ENCODE measurements around the gene HIVEP2. TPM values are rescaled to one million over a fixed set of nuclear protein-coding genes. Genes with fewer than 3 reads are reported as not detected.

Gene HIVEP2
- total RNA-seq, 1 experiment from 2014 or later: 8.2 TPM

GRCh38 chr6:142845143-142845571 is 99.8 kb downstream of the HIVEP2 start:
- DNase-seq: no peak
- no peaks in the 10 kb centered on the region for H3K36me3 ChIP-seq
- H3K4me3 ChIP-seq: peak overlapping the region; percentile 49
- peaks cover 23% of the 10 kb centered on the region for H3K4me1 ChIP-seq
- no peaks in the 10 kb centered on the region for H3K27me3 ChIP-seq
- no peaks in the 10 kb centered on the region for H3K9me3 ChIP-seq (replicated peaks)
- peak overlapping the region; percentile 74 for H3K27ac ChIP-seq

DNA sequence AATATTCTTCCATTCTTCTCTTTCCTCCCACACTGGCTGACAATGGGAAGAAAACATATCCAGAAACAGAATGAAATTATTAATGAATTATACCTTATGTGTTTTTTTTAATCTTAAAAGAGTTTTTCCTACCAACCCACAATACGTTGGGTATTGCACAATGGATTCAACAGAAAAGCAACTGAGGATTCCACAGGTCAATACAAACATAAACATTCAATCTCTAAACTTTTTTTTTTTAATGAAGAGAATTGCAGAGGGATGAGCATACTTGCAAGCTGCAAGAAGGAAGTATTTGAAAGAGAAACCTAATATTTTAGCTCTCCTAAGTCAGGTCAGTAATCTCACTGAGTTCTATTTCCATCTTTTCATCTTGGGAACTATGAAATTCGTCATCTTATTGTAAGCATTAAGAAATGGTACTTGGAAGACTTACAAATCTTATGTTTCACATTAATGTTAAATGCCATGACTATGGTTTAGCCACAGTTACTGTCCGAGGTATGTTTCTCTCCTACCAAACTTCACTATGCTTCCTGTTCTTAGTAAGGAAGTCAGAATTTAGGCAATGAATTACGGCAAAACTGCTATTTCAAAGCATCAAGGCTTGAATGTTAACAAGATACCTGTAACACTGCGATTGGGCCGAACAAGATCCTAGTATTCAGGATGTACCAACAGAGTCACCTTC is 100.8 kb downstream of the HIVEP2 start:
- Histone ChIP-seq H3K9me3 (replicated peaks) (no peaks in the 10 kb centered on the region), H3K27me3 (no peaks in the 10 kb centered on the region), H3K4me1 (peaks cover 22% of the 10 kb centered on the region), H3K4me3 (no peak overlapping the region), H3K36me3 (no peaks in the 10 kb centered on the region), H3K27ac (no peak overlapping the region)
- no peak for DNase-seq

DNA sequence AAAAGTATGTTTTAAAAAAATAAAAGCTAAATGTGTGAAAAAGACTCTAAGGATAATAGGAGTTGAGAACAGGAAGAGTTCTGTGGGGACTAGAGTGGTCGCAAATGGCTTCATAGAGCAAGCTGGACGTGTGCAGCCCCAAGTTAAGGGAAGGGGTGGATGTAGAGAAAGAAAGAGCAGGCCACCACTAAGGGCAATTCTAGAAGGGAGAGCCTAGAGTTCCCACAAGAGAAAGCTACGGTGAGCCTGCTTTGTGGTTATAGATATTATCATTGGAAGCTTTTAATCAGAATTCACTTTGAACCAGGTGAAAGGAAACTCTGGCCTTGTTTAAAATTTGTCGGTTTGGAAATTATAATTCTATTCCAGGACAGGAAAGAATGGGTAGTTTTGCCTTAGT is 101.6 kb downstream of the HIVEP2 start:
- no peak overlapping the region for H3K27ac ChIP-seq
- no peaks in the 10 kb centered on the region for H3K27me3 ChIP-seq
- H3K4me1 ChIP-seq: peaks cover 22% of the 10 kb centered on the region
- no peak overlapping the region for H3K4me3 ChIP-seq
- no peaks in the 10 kb centered on the region for H3K36me3 ChIP-seq
- no peaks in the 10 kb centered on the region for H3K9me3 ChIP-seq (replicated peaks)
- no peak for DNase-seq

DNA sequence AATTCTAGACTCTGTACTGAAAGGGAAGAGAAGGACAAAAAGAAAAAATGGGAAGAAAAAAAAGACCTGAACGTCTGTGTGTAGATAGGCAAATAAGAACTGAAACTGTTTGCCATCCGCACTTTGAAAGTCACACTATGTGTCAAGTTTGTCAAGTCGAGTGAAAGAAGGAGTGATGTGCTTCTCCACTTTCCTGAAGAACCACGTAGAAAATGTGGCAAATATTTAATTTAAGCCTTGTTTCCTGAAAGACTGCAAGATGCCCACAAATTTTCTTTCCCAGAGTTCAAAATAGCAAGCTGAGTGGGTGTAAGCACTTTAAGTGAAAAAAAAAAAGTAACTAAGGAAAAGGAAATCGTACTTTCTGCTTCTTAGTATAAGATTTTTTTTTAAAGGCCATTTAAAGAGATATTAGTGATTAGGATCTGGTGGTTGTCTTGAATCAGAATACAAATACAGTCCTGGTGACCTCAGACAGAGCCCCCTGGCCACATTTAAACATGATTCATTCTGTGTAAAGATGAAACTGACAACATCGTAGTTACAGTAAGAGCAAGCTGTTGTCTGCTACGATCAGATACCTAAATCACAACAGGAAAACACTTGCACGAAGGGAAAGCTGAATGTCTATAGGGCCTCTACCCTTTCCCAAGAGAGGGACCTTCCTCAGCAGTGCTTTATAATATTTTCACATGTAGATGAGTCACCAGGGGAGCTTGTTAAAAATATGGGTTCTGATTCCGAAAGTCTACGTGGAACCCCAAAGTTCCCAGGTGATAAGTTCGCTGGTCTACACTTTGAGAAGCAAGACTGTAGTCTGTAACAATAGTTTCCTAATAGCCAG is 102.3 kb downstream of the HIVEP2 start:
- Histone ChIP-seq H3K4me3 (no peak overlapping the region), H3K27ac (no peak overlapping the region), H3K27me3 (no peaks in the 10 kb centered on the region), H3K4me1 (peaks cover 16% of the 10 kb centered on the region), H3K9me3 (replicated peaks) (no peaks in the 10 kb centered on the region), H3K36me3 (no peaks in the 10 kb centered on the region)
- DNase-seq: no peak

DNA sequence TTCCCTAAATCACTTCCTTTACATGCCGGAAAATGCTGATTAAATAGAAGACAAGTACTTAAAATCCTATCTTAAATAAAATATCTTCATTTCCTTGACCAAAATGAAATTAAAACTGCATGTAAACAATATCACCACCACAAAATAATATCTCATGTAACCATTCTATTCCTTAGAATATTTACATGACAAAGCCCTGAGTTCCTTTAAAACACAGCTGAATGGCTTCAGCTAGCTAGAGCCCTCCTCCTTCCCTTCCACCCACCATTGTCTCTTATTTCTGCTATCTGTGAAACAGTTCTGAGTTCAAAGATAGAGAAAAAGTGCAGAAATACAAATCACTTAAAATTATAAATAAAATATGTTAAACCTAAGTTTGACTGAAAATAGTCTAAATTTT is 103.1 kb downstream of the HIVEP2 start:
- Histone ChIP-seq H3K4me1 (peaks cover 13% of the 10 kb centered on the region), H3K4me3 (no peak overlapping the region), H3K27me3 (no peaks in the 10 kb centered on the region), H3K36me3 (no peaks in the 10 kb centered on the region), H3K27ac (no peak overlapping the region), H3K9me3 (replicated peaks) (no peaks in the 10 kb centered on the region)
- DNase-seq: no peak

DNA sequence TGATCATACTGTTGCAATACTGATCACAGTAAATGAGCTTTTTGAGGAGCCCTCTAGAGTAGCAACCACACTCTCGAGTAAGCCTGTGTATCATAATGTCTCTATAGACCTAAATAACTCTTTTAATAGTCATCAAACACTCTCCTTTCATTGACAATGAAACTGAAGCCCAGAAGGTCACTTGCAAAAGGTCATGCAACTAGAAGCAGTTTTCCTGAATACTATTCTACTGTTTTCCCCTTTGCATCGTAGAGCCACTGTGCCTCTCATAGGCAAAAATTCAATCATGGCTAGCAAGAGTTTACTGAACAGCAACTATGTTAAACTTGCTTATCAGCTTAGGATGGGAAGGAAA is 105.3 kb downstream of the HIVEP2 start:
- no peaks in the 10 kb centered on the region for H3K9me3 ChIP-seq (replicated peaks)
- no peak overlapping the region for H3K4me3 ChIP-seq
- no peaks in the 10 kb centered on the region for H3K27me3 ChIP-seq
- no peak for DNase-seq
- no peak overlapping the region for H3K27ac ChIP-seq
- H3K36me3 ChIP-seq: no peaks in the 10 kb centered on the region
- peaks cover under 1% of the 10 kb centered on the region for H3K4me1 ChIP-seq

GRCh38 chr6:142838821-142839685 is 105.9 kb downstream of the HIVEP2 start:
- no peak overlapping the region for H3K4me3 ChIP-seq
- H3K4me1 ChIP-seq: no peaks in the 10 kb centered on the region
- H3K27ac ChIP-seq: no peak overlapping the region
- no peak for DNase-seq
- no peaks in the 10 kb centered on the region for H3K9me3 ChIP-seq (replicated peaks)
- H3K27me3 ChIP-seq: no peaks in the 10 kb centered on the region
- no peaks in the 10 kb centered on the region for H3K36me3 ChIP-seq

DNA sequence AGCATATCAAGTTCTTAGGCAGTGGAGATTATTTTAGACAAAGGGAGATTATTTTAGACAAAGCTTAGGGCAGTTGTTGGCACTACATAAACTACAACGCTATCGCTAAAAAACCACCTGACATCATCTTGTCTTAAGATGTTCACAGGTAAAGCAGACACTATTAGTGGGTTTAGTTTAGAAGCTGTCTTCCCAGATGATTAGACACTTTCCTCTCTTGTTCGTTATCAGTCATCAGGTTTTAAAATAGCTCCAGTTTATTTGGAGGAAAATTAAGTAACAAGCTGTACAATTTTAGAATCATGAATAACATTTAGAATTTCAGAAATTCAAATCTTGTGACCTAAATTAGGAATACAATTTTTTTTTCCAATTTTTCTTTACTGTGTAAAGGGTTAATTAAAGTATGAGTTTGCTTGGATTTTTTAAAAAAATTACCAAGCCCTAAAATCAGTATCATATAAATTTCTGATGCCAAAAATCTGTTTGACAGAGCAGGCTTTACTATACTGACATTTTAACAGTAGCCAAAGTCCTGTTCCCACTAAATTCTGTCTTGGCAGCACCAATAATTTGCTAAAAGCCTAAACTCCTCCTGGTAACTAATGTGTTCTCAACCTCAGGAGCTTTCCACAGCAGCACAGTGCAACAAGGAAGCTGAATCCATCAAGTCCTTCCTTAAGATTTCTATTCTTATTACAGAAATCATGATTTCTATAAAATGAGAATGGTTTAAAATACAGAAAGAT is 109.0 kb downstream of the HIVEP2 start:
- Histone ChIP-seq H3K4me3 (no peak overlapping the region), H3K27ac (no peak overlapping the region), H3K36me3 (no peaks in the 10 kb centered on the region), H3K9me3 (replicated peaks) (no peaks in the 10 kb centered on the region), H3K27me3 (no peaks in the 10 kb centered on the region), H3K4me1 (no peaks in the 10 kb centered on the region)
- DNase-seq: no peak

DNA sequence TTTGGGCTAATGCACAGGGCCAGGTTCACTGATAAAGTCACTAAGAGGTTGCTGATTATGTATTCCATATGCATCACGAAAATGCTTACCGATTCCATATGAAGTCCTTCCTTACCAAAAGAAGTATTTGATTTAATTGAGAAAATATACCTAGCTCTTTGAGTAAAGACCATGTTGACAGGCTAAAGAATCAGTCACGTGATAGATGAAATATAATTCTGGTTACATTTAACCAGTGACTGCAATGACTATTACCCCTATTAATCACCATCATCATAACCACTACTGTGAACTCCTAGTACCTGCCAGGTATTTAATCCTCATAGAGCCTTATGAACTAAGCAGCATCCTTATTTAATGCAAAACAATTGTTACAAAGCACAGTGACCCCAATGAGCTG is 110.1 kb downstream of the HIVEP2 start:
- Histone ChIP-seq H3K36me3 (no peaks in the 10 kb centered on the region), H3K27ac (no peak overlapping the region), H3K9me3 (replicated peaks) (no peaks in the 10 kb centered on the region), H3K4me3 (no peak overlapping the region), H3K27me3 (no peaks in the 10 kb centered on the region), H3K4me1 (no peaks in the 10 kb centered on the region)
- no peak for DNase-seq

DNA sequence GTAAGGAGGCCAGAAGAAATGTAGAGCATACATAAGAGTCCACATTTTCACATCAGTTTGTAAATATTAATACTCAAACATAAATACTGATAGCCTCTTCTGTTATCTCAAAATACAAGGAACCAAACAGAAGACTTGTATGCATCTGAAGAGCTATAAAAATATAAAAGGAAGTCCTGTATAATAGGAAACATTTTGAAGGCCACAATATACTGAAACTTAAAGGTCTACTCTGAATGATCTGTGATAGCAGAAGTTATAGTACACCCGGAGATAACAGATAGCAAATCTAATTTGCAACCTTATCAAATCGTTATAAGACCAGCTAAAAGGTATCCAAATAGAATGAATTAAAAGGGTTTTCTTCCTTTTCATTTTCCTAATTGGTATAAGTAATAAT is 111.2 kb downstream of the HIVEP2 start:
- no peaks in the 10 kb centered on the region for H3K9me3 ChIP-seq (replicated peaks)
- H3K27me3 ChIP-seq: no peaks in the 10 kb centered on the region
- no peaks in the 10 kb centered on the region for H3K4me1 ChIP-seq
- no peaks in the 10 kb centered on the region for H3K36me3 ChIP-seq
- H3K27ac ChIP-seq: no peak overlapping the region
- no peak for DNase-seq
- H3K4me3 ChIP-seq: no peak overlapping the region

DNA sequence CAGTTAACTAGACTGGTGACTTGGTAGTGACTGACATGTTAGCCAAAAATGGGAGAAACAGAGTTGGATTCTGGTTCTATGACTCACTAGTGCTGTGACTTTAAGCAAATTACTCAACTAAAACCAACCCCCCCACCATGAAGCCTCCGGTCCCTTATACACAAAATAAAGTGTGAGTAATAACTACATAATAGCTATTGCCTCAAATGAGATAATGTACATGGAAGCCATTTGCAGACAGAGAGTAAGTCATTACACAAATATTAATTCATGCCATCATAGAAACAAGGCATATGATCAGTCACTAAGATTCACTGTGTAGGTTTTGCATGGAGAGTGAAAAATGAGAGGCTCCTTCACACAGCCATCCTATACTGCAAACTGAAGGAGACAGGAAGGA is 111.9 kb downstream of the HIVEP2 start:
- no peaks in the 10 kb centered on the region for H3K27me3 ChIP-seq
- DNase-seq: no peak
- no peak overlapping the region for H3K27ac ChIP-seq
- no peak overlapping the region for H3K4me3 ChIP-seq
- H3K9me3 ChIP-seq (replicated peaks): no peaks in the 10 kb centered on the region
- H3K4me1 ChIP-seq: no peaks in the 10 kb centered on the region
- no peaks in the 10 kb centered on the region for H3K36me3 ChIP-seq

DNA sequence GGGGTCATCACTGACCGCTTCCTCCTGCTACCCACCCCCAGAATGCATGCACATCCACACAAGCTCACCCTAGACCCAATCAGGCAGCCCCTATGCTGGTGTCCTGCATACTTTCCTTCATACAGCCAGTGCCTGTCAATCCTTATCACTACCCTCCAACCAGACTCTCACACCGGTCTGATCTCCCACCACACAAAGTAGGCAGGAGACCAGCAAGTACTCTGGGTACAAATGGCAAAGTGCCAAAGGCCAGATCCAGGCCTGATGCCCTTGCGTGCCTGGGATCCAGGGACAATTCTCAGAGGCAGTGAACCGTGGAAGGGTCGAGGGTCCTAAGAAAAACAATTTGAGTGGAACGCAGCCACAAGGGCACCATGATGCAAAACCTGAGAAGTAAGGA is 114.2 kb downstream of the HIVEP2 start:
- no peak for DNase-seq
- Histone ChIP-seq H3K27me3 (no peaks in the 10 kb centered on the region), H3K27ac (no peak overlapping the region), H3K9me3 (replicated peaks) (no peaks in the 10 kb centered on the region), H3K4me3 (no peak overlapping the region), H3K36me3 (no peaks in the 10 kb centered on the region), H3K4me1 (no peaks in the 10 kb centered on the region)

DNA sequence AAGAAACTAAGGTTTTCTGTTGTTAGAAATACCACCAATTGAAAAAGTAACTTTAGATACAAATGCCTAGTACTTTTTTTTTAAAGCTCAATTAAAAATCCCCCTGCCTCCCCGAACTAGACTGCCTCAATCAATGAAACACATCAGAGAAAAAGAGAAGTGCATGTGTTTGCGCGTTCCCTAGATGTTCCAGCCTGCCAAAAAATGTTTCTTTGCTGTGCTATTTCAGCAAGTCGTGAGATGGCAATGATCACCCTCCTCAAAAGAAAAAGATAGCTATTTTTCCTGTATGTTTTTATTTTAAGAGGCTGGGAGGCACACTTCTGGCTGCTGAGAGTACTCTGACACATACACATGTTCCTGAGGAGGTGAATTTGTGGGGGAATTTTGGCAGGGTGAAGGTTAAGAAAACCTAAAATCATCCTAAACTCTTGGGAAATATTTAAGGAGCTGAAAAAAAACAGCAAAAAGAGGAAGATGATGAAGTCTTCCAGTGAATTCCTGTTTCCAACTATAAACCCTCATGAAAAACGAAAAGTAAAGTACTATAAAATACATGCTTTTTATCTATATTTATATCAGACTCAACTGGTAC is 114.8 kb downstream of the HIVEP2 start:
- no peaks in the 10 kb centered on the region for H3K9me3 ChIP-seq (replicated peaks)
- H3K36me3 ChIP-seq: no peaks in the 10 kb centered on the region
- no peak overlapping the region for H3K27ac ChIP-seq
- H3K27me3 ChIP-seq: no peaks in the 10 kb centered on the region
- H3K4me1 ChIP-seq: no peaks in the 10 kb centered on the region
- no peak overlapping the region for H3K4me3 ChIP-seq
- DNase-seq: no peak

- Histone ChIP-seq H3K36me3 (no peaks in the 10 kb centered on the region), H3K27ac (no peak overlapping the region), H3K9me3 (replicated peaks) (no peaks in the 10 kb centered on the region), H3K27me3 (no peaks in the 10 kb centered on the region), H3K4me3 (no peak overlapping the region), H3K4me1 (no peaks in the 10 kb centered on the region)
- DNase-seq: no peak
Observed at GRCh38 chr6:142829556-142829955, 115.4 kb downstream of the HIVEP2 start.

Measured in SJCRH30 (cell line).